Skin of body (tissue), 2 donors: Measurements from ENCODE around the gene PFKL. TPM values are rescaled to one million over a fixed set of nuclear protein-coding genes. Genes with fewer than 3 reads are reported as not detected.
"Not testable (repeated sequence)": the region's sequence is repeated elsewhere in the genome, so short reads cannot be mapped to it uniquely, and the experiment has no call there.

Experiments
- DNase-seq: peaks from one replicate; lab custom pipeline; 2025; lab: John Stamatoyannopoulos, UW
- total RNA-seq: library from RNA; depleted of rRNA; stranded (reverse); fragments of >200 nt; gene quantifications from one replicate; pipeline ENCODE4 v1.2.3, GENCODE V29; 2014

Gene PFKL
- total RNA-seq, 1 donor from 2014 or later = 85.3 TPM

DNA sequence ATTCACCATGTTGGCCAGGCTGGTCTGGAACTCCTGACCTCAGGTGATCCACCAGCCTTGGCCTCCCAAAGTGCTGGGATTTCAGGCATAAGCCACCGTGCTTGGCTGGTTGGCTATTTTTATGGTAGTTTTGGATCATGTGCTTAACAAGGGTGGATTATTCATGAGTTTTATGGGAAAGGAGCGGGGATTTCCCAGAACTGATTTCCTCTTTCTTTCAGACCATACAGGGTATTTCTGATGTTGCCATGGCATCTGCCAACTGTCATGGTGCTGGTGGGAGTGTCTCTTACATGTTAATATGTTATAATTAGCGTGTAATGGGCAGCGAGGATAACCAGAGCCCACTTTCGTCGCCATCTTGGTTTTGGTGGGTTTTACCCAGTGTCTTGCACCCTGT lies 56.8 kb downstream of the PFKL start:
- DNase-seq = no peak

DNA sequence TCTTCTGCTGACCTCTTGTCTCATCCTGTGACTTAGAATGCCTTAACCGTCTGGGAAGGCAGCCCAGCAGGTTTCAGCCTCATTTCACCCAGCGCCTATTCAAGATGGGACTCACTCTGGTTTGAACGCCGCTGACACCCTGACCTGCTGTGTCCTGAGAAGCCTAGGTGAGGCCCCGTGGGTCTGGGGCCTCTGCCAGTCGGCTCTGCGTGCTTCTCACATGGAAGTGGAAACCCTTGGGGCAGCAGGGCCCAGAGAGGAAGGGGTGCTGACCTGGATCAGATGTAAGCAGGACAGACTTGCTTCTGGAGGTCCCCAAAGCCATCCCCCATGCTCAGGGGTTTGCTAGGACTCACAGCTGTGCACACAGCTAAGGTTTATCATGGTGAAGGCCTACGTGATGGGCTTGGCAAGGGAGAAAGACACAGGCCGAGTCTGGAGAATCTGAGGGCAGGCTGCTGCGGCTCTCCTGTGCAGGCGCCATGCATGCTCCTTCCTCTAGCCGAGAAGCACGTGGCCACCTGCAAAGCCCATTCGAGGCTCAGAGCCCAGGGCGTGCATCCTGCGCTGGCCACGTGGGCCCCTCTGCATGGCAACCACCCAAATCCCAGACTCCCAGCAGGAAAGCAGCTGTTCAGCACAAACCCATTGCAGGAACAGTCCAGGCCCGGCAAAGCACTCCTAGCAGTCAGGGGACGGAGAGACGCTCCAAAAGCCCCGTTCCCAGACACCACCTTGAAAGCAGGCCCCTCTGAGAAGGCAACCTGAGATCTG lies 57.4 kb downstream of the PFKL start:
- DNase-seq = no peak

DNA sequence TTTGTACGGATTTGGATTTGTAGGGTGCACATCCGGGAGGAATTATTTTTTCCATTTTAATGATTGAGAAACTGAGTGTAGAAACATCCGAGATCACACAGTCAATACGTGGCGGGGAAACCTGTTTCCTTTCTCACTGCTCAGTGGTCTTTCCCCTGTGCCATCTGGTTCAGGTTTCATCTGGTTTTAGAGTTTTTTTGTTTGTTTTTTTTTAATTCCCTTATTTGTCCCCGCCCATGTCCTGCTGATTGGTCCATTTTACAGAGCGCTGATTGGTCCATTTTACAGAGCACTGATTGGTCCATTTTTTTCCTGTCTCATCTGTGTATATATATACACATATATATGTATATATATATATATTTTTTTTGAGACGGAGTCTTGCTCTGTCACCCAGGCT lies 59.5 kb downstream of the PFKL start:
- DNase-seq = no peak

DNA sequence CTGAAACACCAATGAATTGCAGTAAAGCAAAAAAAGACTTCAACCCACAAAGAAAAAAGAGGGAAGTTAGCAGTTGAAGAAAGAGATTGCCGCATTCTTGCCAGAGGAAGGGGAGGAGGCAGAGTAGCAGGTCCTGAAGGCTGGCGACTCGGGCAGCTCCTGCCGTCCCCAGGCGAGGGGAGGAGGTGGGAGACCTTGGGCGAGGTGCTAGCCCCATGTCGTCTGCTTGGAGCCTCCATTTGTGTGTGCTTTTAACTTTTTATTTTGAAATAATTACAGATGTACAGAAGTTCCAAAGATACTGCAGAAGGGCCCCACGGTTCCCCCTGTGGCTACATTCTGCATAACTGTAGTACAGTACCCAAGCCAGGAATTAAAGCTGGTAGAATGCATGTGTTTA lies 60.3 kb downstream of the PFKL start:
- no peak for DNase-seq

DNA sequence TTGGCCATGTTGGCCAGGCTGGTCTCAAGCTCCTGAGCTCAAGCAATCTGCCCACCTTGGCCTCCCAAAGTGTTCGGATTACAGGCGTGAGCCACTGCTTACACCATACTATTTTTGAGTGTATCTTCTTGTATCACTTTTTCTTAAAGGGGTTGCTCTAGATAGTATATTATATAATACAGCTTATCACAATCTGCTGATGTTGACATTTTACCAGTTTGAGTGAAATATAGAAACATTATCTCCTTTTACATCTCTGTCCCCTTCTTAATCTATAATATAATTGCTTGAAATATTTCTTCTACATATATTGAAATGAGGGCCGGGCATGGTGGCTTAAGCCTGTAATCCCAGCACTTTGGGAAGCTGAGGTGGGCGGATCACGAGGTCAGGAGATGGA lies 62.0 kb downstream of the PFKL start:
- DNase-seq = not testable (repeated sequence)

DNA sequence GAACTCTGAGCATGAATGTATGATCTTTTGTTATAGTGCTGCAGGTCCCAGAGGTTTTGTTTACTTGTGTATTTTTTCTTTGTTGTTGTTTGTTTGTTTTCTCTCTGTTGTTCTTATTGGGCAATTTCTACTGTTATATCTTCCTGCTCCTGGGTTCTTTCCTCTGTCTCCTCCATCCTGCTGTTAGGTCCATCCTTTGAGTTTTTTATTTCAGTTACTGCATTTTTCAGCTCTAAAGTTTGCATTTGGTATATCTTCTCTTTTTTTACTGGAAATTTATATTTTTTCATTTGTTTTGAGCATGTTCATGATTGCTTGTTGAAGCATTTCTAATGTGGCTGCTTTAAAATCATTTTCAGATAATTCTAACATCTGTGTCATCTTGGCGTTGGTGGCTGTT lies 63.4 kb downstream of the PFKL start:
- DNase-seq = no peak

DNA sequence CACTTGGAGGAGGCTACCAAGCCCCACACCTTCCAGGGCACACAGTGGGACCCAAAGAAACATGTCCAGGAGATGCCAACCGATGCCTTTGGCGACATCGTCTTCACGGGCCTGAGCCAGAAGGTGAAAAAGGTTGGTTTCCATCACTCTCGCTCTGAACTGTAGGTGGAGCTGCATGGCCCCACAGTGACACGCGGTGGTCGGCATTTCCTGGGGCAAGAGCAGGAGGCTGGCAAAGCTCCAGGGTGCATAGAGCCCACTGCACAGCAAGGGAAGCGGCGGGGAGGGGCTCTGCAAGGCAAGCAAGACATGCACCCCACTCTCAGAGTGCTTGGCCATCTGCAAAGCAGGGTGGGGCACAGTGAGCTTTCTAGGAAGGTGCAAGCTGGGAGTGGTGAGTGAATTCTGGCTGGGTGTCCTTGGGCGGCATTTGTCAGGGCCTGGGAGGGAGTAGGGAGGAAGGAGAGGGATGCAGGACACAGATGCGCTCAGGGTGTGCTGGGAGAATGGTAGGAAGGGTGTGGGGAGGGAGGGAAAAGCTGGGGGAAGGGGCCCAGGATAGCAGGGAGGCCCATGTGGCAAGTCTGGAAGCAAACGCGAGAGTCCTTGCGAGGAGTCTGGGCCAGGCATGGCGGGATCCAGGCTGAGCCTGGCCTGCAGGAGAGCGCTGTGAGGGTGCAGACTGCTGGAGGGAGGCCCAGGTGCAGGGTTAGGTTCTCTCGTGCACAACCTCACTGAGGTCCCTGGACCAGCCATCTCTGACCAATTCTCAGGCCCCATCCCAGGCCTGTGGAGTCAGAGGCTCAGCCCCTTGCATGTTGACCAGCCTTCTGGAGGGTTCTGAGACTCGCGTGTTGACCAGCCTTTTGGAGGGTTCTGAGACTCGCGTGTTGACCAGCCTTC lies 64.5 kb downstream of the PFKL start:
- no peak for DNase-seq

DNA sequence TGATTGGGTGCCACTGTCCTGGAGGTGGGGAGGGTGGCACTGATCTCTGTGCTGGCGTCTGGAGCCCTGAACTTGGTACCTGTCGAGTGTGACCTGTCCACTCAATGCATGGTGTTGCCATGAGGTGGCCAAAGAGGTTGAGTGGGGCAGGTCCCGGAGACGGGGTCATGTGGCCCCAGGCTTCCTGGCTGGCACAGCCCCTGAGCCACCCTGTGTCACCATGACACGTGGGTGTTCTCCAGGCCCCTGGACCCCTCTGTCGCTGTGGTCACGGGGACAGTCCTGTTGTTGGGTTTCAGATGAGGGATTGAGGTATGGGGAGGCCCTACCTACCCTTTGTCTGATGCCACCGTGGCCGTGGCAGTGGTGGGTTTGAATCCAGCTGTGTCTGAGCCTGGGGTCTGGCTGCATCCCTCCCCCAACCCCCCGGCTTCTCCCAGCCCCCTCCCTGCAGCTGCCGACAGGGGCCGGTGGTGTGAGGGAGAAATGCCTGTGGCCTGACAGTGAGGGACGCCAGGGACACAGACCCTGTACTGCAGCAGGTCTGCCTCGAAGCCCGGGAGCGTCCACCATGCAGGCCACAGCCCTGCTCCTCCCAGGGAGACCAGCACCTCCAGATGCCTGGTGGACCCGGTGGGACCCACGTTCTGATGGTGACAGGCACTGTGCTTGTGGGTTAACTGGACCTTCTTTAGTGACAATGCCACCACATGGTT lies 65.6 kb downstream of the PFKL start:
- no peak for DNase-seq

DNA sequence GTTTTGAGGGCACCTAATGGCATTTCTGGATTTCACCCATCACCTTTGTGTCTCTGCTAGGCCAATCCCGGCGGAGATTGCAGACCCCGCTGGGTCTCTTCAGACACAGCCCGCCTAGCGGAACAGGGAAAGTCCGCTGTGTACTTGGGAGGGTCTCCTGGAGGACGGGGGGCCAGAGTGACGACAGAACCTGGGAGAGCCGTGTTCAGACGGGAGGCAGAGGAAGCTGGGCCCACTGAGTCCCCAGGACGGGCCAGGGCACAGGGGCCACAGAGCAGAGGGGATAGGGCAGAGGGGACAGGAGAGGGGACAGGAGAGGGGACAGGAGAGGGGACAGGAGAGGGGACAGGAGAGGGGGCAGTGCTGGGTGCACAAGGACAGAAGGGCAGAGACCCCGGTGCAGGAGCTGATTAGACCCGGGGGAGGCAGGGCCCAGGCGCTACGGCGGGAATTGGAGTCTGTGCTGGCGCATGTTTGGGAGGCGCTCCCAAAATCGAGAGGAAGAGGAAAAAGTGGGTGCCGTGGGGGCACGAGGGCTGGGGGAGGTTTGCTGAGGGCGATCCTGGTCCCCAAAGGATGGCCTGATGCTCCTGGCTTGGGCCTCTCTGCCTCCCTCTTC lies 66.2 kb downstream of the PFKL start:
- no peak for DNase-seq

DNA sequence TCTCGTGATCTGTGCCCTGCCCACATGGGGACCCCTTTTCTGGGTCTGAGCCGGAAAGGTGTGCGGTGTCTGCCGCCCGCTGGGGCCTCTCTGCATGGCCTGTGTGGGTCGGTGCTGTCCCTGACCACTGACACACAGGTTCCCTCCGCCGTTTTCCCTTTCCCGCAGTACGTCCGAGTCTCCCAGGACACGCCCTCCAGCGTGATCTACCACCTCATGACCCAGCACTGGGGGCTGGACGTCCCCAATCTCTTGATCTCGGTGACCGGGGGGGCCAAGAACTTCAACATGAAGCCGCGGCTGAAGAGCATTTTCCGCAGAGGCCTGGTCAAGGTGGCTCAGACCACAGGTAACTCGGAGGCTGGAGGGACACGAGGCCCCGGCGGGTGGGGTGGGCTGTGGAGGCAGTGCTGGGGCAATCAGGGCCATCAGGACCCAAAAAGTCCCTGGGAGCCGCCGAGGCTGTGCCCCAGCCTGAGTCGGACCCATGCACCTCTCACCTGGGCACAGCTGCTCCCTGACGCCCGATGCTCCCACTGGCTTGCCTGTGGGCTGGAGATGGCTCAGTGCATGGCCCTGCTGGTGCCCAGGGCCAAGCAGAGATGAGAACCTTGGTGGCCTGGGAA lies 66.8 kb downstream of the PFKL start:
- no peak for DNase-seq

DNA sequence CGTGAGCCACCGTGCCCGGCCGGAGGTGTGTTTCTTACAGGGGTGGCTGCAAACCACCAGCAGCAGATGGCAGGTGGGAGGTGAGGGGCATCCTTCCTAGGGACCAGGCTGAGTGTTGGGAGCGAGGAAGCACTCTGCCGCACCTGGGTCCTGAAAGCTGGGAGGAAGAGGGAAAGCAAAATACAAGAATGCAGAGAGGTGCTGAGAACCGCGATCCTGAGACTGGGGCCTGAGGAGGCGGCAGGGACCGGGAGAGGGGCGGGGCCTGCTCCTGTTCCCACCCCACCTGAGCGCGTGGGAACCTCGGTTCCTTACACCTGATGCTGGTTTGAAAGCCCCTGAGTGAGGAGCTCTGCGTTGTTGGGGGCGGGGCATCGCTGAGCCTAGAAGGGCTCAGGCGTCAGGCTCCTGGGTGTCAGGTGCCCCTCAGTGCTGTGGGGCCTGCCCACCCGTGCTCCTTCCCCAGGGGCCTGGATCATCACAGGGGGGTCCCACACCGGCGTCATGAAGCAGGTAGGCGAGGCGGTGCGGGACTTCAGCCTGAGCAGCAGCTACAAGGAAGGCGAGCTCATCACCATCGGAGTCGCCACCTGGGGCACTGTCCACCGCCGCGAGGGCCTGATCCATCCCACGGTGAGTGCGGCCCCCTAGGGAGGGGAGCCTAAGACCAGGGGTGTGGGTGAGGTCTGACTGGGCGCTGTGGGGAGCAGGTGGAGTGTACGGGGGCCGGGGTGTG lies 69.0 kb downstream of the PFKL start:
- no peak for DNase-seq

DNA sequence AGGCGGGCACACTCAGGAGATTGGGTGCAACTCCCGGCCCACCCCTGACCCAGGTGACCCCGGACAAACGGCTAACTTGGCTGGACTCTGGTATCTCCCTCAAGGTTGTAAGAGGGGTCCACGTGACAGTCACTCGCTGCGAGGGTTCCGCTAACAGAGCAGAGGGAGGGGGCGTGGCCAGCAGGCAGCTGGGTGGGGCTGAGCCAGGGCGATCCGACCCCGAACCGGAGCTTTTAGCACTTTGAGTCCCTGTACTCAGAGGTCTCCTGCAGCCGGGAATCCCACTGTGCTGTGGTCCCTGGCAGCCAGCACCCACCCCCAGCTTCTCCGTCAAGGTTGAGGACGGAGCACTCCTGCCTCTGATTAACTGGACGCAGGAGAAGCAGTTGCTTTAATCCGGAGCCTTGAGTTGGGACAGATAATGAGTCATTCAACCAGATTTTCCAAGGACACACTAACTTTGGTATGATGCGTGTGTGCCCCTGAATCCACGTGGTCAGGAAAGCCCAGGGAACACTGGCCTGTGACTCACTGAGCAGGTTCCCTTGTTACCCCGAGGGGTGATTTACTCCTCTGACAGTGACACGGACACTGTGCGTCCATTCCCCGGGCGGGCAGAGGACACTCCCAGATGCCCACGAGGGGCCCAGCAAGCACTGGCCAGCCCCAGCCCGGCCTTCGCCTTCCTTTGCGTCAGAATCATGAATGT lies 70.3 kb downstream of the PFKL start:
- DNase-seq = no peak

DNA sequence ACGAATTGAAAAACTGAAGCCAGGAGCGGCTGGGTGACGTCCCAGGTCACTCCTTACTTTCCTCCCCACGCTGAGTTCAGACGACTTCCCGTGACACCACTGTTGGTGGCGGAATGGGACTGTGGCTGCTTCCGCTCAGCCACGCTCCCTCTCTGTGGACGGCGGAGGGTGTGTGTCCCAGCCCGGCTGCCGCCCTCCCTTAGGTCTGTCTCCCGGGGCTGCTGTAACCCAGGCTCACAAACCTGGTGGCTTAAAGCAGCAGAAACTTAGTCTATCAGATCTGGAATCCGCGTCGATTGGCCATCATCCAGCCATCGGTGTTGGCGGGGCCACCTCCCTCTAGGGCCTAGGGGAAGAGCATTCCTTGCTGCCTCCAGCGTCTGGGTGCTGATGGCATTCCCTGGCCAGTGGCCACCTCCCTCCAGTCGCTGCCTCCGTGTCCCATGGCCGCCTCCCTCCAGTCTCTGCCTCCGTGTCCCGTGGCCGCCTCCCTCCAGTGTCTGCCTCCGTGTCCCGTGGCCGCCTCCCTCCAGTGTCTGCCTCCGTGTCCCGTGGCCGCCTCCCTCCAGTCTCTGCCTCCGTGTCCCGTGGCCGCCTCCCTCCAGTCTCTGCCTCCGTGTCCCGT lies 71.0 kb downstream of the PFKL start:
- DNase-seq = no peak

DNA sequence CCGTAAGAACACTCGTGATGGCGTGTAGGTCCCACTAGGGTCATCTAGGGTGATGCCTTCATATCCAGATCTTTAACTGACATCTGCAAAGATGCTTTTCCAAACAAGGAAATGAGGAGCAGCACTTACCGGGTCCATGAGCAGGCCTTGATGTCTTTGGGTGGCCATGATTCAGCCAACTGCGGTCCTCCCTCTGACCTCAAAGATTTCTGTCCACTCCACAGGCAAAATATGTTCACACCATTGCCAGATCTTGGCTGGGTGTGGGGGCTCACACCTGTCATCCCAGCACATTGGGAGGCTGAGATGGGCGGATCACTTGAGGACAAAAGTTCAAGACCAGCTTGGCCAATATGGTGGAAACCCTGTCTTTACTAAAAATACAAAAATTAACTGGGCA lies 71.7 kb downstream of the PFKL start:
- DNase-seq = no peak

DNA sequence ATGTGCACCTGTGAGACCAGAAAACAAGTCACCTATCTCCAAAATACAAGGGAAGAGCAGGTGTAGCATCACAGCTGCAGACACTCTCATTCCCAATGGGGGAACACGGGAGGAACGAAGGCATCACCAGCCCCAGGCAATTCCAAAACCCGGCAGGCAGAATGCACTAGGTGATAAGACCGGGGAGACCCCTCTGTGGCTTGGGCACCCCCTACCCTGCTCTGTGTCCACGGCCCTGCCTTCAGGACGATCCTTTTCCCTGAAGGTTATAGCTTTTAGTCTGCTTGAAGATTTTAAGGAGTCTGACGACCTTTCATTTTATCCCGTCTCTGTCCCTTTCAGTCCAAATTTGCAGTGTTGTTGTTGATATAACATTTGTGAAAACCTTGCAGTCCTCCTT lies 72.8 kb downstream of the PFKL start:
- DNase-seq = no peak

DNA sequence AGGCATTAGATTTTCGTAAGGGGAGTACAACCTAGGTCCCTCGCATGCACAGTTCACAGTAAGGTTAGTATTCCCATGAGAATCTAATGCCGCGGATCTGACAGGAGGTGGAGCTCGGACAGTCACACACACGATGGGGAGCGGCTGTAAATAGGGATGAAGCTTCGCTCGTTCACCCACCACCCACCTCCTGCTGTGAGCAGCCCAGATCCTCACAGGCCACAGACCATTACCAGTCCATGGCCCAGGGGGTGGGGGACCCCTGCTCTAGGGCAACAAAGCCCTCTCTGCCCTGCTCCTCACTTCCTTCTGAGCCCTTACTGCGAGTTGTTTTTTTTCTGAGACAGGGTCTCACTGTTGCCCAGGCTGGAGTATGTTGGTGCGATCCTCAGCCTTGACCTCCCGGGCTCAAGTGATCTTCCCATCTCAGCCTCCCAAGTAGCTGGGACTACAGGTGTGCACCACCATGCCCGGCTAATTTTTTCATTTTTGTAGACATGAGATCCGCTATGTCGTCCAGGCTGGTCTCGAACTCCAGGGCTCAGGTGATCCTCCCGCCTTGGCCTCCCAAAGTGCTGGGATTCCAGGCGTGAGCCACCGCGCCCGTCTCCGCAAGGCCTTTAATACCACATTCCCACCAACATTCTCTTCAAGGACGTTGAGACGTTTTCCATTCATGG lies 74.9 kb downstream of the PFKL start:
- DNase-seq = no peak

DNA sequence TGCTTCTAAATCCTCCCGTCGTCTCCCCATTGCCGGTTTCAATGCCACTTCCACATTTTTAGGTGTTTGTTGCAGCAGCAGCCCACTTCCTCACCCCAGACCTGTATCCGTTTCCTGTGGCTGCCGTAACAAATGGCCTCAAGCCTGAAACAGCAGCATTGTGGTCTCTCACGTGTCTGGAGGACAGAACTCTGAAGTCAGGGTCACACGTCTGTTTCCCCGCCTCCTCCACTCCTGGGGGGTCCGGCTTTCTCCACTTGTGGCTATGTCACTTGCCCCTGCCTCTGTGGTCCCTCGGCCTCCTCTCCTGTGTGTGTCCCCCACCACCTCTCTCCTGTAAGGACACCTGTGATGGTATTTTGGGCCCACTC lies 75.4 kb downstream of the PFKL start:
- DNase-seq = no peak

DNA sequence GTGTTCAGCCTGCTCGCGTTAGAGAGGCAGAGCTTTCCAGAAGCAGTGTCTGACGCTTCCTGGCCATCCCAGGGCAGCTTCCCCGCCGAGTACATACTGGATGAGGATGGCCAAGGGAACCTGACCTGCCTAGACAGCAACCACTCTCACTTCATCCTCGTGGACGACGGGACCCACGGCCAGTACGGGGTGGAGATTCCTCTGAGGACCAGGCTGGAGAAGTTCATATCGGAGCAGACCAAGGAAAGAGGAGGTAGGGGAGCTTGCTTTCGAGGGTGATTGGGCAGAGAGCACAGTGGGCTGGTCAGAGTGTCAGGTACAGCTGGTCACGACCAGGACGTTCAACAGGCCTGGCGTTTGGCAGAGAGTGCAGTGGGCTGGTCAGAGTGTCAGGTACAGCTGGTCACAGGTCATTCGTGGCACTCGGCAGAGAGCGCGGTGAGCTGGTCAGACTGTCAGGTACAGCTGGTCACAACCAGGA lies 75.9 kb downstream of the PFKL start:
- no peak for DNase-seq

DNA sequence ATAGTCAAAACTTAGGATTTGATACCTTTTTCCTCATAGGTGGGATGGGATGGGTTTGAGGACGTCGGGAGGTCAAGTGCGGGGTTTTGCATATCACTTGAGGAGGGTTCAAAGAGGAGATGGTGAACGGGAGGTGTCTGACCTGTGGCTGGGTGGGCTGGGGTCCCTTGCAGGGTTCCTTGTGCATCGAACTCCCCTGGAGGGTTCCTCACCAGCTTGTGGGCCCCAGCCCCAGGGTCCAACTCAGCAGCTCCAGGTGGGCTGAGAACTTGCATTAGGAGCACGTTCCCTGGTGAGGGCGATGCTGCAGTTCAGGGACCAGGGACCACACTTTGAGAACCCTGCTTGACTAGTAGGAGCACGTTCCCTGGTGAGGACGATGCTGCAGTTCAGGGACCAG lies 76.8 kb downstream of the PFKL start:
- DNase-seq = no peak
